GM12872 (cell line): Measurements from ENCODE around the gene CEACAM7.

Source experiments
- TF ChIP-seq, protein P1 (sequence below): IDR thresholded peaks from 3 replicates; pipeline ENCODE4 v1.5.1; 2011; ENCODE audit warnings: low read depth, mild to moderate bottlenecking, low read length, moderate library complexity; ENCODE audit not compliant: insufficient read depth

Gene CEACAM7

DNA sequence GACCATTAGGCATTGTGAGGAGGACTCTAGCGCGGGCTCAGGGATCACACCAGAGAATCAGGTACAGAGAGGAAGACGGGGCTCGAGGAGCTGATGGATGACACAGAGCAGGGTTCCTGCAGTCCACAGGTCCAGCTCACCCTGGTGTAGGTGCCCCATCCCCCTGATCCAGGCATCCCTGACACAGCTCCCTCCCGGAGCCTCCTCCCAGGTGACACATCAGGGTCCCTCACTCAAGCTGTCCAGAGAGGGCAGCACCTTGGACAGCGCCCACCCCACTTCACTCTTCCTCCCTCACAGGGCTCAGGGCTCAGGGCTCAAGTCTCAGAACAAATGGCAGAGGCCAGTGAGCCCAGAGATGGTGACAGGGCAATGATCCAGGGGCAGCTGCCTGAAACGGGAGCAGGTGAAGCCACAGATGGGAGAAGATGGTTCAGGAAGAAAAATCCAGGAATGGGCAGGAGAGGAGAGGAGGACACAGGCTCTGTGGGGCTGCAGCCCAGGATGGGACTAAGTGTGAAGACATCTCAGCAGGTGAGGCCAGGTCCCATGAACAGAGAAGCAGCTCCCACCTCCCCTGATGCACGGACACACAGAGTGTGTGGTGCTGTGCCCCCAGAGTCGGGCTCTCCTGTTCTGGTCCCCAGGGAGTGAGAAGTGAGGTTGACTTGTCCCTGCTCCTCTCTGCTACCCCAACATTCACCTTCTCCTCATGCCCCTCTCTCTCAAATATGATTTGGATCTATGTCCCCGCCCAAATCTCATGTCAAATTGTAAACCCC, 17.5 kb upstream of the CEACAM7 start:
- TF ChIP-seq, protein P1, sequence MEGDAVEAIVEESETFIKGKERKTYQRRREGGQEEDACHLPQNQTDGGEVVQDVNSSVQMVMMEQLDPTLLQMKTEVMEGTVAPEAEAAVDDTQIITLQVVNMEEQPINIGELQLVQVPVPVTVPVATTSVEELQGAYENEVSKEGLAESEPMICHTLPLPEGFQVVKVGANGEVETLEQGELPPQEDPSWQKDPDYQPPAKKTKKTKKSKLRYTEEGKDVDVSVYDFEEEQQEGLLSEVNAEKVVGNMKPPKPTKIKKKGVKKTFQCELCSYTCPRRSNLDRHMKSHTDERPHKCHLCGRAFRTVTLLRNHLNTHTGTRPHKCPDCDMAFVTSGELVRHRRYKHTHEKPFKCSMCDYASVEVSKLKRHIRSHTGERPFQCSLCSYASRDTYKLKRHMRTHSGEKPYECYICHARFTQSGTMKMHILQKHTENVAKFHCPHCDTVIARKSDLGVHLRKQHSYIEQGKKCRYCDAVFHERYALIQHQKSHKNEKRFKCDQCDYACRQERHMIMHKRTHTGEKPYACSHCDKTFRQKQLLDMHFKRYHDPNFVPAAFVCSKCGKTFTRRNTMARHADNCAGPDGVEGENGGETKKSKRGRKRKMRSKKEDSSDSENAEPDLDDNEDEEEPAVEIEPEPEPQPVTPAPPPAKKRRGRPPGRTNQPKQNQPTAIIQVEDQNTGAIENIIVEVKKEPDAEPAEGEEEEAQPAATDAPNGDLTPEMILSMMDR, result no peak

DNA sequence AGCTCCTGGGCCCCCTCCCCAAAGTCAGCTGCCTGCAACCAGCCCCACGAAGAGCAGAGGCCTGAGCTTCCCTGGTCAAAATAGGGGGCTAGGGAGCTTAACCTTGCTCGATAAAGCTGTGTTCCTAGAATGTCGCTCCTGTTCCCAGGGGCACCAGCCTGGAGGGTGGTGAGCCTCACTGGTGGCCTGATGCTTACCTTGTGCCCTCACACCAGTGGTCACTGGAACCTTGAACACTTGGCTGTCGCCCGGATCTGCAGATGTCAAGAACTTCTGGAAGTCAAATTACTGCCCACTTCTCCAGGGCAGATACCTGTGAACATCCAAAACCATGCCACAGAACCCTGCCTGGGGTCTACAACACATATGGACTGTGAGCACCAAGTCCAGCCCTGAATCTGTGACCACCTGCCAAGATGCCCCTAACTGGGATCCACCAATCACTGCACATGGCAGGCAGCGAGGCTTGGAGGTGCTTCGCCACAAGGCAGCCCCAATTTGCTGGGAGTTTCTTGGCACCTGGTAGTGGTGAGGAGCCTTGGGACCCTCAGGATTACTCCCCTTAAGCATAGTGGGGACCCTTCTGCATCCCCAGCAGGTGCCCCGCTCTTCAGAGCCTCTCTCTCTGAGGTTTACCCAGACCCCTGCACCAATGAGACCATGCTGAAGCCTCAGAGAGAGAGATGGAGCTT, 15.7 kb upstream of the CEACAM7 start:
- TF ChIP-seq, protein P1, result no peak

DNA sequence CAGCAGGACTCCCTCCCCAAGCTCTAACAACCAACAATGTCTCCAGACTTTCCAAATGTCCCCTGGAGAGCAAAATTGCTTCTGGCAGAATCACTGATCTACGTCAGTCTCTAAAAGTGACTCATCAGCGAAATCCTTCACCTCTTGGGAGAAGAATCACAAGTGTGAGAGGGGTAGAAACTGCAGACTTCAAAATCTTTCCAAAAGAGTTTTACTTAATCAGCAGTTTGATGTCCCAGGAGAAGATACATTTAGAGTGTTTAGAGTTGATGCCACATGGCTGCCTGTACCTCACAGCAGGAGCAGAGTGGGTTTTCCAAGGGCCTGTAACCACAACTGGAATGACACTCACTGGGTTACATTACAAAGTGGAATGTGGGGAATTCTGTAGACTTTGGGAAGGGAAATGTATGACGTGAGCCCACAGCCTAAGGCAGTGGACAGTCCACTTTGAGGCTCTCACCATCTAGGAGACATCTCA, 14.1 kb upstream of the CEACAM7 start:
- TF ChIP-seq, protein P1, result no peak

DNA sequence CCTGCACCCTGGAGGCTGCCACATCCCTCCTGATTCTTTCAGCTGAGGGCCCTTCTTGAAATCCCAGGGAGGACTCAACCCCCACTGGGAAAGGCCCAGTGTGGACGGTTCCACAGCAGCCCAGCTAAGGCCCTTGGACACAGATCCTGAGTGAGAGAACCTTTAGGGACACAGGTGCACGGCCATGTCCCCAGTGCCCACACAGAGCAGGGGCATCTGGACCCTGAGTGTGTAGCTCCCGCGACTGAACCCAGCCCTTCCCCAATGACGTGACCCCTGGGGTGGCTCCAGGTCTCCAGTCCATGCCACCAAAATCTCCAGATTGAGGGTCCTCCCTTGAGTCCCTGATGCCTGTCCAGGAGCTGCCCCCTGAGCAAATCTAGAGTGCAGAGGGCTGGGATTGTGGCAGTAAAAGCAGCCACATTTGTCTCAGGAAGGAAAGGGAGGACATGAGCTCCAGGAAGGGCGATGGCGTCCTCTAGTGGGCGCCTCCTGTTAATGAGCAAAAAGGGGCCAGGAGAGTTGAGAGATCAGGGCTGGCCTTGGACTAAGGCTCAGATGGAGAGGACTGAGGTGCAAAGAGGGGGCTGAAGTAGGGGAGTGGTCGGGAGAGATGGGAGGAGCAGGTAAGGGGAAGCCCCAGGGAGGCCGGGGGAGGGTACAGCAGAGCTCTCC, 13.5 kb upstream of the CEACAM7 start:
- TF ChIP-seq, protein P1, result peak; percentile 81

DNA sequence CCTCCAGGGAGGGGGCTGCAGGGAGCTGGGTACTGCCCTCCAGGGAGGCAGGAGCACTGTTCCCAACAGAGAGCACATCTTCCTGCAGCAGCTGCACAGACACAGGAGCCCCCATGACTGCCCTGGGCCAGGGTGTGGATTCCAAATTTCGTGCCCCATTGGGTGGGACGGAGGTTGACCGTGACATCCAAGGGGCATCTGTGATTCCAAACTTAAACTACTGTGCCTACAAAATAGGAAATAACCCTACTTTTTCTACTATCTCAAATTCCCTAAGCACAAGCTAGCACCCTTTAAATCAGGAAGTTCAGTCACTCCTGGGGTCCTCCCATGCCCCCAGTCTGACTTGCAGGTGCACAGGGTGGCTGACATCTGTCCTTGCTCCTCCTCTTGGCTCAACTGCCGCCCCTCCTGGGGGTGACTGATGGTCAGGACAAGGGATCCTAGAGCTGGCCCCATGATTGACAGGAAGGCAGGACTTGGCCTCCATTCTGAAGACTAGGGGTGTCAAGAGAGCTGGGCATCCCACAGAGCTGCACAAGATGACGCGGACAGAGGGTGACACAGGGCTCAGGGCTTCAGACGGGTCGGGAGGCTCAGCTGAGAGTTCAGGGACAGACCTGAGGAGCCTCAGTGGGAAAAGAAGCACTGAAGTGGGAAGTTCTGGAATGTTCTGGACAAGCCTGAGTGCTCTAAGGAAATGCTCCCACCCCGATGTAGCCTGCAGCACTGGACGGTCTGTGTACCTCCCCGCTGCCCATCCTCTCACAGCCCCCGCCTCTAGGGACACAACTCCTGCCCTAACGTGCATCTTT, 12.5 kb upstream of the CEACAM7 start:
- TF ChIP-seq, protein P1, result no peak

DNA sequence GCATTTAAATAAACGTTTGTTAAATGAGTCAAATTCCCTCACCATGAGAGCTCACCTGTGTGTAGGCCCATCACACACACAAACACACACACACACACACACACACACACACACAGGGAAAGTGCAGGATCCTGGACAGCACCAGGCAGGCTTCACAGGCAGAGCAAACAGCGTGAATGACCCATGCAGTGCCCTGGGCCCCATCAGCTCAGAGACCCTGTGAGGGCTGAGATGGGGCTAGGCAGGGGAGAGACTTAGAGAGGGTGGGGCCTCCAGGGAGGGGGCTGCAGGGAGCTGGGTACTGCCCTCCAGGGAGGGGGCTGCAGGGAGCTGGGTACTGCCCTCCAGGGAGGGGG, 11.9 kb upstream of the CEACAM7 start:
- TF ChIP-seq, protein P1, result no peak
